Measurements from ENCODE around the gene NOB1. TPM values are rescaled to one million over a fixed set of nuclear protein-coding genes. Genes with fewer than 3 reads are reported as not detected.
A peak's percentile ranks its signal among the peaks of the same experiment; 100 is the strongest.

NOB1 gene
- total RNA-seq, 1 experiment from 2014 or later: 172 TPM

DNA sequence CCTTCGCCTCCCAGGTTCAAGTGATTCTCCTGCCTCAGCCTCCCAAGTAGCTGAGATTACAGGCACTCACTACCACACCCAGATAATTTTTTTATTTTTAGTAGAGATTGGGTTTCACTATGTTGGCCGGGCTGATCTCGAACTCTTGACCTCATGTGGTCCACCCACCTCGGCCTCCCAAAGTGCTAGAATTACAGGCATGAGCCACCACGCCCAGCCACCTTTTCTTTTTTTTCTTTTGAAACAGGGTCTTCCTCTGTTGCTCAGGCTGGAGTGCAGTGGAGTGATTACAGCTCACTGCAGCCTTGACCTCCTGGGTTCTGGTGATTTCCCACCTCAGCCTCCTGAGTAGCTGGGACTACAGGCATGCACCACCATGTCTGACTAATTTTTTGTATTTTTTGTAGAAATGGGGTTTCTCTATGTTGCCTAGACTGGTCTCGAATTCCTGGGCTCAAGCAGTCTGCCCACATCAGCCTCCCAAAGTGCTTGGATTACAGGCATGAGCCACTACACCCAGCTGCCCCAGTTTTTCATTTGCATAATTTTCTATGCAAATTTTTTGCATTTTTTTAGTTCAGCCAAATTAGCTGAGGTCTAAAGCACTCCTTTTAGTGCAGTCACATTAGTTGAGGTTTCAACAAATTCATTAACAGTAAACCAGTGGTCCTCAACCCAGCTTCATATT, 18.7 kb upstream of the NOB1 start:
- no TSS peak for BruUV-seq (replicated peaks)
- no peak overlapping the region for H3K9ac ChIP-seq (ENCODE audit: low read length)
- H4K20me1 ChIP-seq (ENCODE audit: insufficient read depth): no peaks in the 10 kb centered on the region
- peak; percentile 53 for ATAC-seq
- ChIA-PET POLR2A (no interaction called here), CTCF (no interaction called here), RAD21 (ENCODE audit: low non-redundant PET in 1 of 2, low total read pairs in 2 of 2, uncharacterized antibody in 2 of 2, unreplicated experiment in 2 of 2) (interaction anchor here in 1 of 2 experiments (0.5 kb wide), 1 partner anchor 12 kb away, joined by 5 read pairs; the partner anchor contains the start of gene WWP2)
- TF ChIP-seq FOSL1 (IDR thresholded peaks at IDR 0.05; ENCODE audit: low read depth) (no peak), SRF (IDR thresholded peaks at IDR 0.05; ENCODE audit: low read depth) (no peak), SP1 (IDR thresholded peaks at IDR 0.05; ENCODE audit: low read depth) (no peak), SIN3A (IDR thresholded peaks at IDR 0.05; ENCODE audit: low read depth) (no peak), POLR2AphosphoS5 (IDR thresholded peaks at IDR 0.05; ENCODE audit: low read depth, low read length) (no peak), ELF1 (IDR thresholded peaks at IDR 0.05; ENCODE audit: borderline replicate concordance, low read depth) (no peak), YY1 (IDR thresholded peaks at IDR 0.05; ENCODE audit: extremely low read depth, insufficient replicate concordance, low read depth, low read length) (no peak), ZNF274 (IDR thresholded peaks at IDR 0.05; ENCODE audit: low read depth, low read length) (no peak)
- TF ChIP-seq, protein P1, sequence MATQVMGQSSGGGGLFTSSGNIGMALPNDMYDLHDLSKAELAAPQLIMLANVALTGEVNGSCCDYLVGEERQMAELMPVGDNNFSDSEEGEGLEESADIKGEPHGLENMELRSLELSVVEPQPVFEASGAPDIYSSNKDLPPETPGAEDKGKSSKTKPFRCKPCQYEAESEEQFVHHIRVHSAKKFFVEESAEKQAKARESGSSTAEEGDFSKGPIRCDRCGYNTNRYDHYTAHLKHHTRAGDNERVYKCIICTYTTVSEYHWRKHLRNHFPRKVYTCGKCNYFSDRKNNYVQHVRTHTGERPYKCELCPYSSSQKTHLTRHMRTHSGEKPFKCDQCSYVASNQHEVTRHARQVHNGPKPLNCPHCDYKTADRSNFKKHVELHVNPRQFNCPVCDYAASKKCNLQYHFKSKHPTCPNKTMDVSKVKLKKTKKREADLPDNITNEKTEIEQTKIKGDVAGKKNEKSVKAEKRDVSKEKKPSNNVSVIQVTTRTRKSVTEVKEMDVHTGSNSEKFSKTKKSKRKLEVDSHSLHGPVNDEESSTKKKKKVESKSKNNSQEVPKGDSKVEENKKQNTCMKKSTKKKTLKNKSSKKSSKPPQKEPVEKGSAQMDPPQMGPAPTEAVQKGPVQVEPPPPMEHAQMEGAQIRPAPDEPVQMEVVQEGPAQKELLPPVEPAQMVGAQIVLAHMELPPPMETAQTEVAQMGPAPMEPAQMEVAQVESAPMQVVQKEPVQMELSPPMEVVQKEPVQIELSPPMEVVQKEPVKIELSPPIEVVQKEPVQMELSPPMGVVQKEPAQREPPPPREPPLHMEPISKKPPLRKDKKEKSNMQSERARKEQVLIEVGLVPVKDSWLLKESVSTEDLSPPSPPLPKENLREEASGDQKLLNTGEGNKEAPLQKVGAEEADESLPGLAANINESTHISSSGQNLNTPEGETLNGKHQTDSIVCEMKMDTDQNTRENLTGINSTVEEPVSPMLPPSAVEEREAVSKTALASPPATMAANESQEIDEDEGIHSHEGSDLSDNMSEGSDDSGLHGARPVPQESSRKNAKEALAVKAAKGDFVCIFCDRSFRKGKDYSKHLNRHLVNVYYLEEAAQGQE (IDR thresholded peaks at IDR 0.05; ENCODE audit: low read depth): no peak
- TF ChIP-seq, protein P2, sequence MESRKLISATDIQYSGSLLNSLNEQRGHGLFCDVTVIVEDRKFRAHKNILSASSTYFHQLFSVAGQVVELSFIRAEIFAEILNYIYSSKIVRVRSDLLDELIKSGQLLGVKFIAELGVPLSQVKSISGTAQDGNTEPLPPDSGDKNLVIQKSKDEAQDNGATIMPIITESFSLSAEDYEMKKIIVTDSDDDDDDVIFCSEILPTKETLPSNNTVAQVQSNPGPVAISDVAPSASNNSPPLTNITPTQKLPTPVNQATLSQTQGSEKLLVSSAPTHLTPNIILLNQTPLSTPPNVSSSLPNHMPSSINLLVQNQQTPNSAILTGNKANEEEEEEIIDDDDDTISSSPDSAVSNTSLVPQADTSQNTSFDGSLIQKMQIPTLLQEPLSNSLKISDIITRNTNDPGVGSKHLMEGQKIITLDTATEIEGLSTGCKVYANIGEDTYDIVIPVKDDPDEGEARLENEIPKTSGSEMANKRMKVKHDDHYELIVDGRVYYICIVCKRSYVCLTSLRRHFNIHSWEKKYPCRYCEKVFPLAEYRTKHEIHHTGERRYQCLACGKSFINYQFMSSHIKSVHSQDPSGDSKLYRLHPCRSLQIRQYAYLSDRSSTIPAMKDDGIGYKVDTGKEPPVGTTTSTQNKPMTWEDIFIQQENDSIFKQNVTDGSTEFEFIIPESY (IDR thresholded peaks at IDR 0.05; ENCODE audit: extremely low read depth, insufficient replicate concordance, low read length): no peak
- TF ChIP-seq, protein P3, sequence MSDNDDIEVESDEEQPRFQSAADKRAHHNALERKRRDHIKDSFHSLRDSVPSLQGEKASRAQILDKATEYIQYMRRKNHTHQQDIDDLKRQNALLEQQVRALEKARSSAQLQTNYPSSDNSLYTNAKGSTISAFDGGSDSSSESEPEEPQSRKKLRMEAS (IDR thresholded peaks at IDR 0.05): no peak
- TF ChIP-seq, protein P4, sequence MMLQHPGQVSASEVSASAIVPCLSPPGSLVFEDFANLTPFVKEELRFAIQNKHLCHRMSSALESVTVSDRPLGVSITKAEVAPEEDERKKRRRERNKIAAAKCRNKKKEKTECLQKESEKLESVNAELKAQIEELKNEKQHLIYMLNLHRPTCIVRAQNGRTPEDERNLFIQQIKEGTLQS (IDR thresholded peaks at IDR 0.05): no peak
- H3K36me3 ChIP-seq (ENCODE audit: control insufficient read depth in 1 of 2, insufficient read depth in 2 of 2, low read length in 2 of 2): no peaks in the 10 kb centered on the region
- no peaks in the 10 kb centered on the region for H3K9me2 ChIP-seq (ENCODE audit: insufficient read depth)
- H3K9me3 ChIP-seq (ENCODE audit: control insufficient read depth in 1 of 2, insufficient read depth in 1 of 2, low read depth in 1 of 2, low read length in 2 of 2): no peaks in the 10 kb centered on the region
- no peak overlapping the region for H2AFZ ChIP-seq (ENCODE audit: low read depth, low read length, poor library complexity, severe bottlenecking)
- no peak for DNase-seq (ENCODE audit: low read depth, low spot score)
- H3K27ac ChIP-seq (ENCODE audit: low read depth, low read length): no peak overlapping the region
- peak overlapping the region in 1 of 2 experiments; percentile 26; a peak in 2 of 4 replicates for H3K4me3 ChIP-seq (replicated peaks in 1 of 2; ENCODE audit: low read depth in 1 of 2, low read length in 2 of 2)
- H3K79me2 ChIP-seq (ENCODE audit: insufficient read depth, low read length): peaks cover 65% of the 10 kb centered on the region
- peak overlapping the region; percentile 69 for H3K4me2 ChIP-seq (ENCODE audit: low read length)
- H3K27me3 ChIP-seq (ENCODE audit: insufficient read depth, low read length): no peaks in the 10 kb centered on the region
- intact Hi-C loops (cut with micrococcal nuclease): no loop called here
- H3K4me1 ChIP-seq (ENCODE audit: control insufficient read depth in 1 of 2, insufficient read depth in 2 of 2, low read length in 2 of 2): peaks cover 17 to 34% of the 10 kb centered on the region in 2 experiments
